Fibroblast of skin of right biceps (primary cell): ENCODE data around the gene PTGES.

ENCODE experiments used
- DNase-seq: peaks from one replicate; pipeline ENCODE4 v3.0.0-alpha.2; 2013

The PTGES gene

DNA sequence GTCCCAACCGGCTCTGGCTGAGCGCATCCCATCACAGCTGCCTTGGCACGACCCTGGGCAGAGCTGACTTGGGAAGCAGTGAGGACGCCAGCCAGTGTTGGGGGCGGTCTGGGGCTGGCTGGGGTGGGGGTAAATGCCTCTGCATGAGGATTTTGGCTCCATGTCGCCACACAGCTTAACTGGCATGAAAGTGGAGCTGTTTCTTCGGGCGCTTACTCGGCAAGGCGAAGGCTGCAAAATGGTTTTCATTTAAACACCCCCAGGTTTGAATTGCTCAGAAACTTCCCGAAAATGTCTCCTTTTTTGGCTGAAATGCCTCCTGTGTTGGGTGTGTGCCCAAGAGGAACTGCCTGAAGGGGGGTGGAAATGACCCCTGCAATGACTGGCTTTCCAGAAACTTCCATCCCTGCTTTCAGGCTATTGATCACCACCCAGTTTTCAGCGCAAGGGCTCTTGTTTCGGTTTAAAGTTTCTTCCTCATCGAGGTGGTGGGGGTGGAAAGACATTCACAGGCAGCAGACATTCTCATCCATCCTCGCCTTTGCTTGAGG is 38.3 kb downstream of the PTGES start:
- peak; percentile 56 for DNase-seq

DNA sequence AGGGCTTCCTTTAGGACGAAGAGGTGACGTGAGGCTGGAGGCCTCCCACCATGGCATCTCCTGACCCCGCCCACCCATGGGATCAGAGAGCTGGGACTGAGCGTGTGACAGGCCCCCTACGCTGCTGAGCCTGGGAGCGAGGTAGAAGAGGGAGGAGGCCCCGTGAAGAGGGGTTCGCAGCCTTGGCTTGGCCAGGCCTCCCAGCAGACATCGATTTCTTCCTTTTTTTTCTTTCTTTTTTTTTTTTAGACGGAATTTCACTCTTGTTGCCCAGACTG is 39.5 kb downstream of the PTGES start:
- no peak for DNase-seq

DNA sequence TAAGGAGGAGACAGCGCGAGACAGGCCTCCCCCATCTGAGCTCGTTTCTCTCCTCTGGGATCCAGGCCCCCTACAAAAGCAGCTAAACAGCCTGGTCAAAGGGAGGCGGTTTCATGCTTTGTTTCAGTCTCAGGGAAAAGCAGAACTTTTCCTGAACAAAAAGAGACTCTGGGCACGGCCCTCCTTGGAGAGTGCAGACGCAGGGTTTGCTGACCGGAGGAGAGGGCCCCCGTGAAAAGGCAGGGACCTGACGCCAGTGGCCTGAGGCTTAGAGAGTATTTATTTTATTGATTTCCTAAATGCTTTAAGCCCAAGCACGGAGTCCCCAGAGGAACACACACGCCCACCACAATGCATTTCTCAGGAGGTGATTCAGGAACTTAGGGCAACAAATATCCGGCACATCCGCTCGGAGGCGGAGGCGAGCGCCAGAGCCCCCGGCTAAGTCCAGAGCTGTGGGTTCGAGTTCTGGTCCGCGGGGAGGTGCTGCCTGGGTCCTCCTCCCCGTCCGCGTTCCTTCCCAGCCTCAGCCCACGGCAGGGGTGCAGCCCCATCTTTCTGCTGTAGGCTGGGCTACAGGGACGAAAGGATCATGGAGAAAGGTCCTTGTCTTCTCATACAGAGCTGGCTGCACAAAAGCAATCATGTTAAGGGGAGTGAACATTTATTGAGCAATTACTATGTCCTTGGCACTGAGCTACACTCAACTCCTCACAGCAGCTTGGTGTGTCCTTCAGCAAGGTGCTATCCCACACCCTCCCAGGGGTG is 40.0 kb downstream of the PTGES start:
- peak; percentile 93 for DNase-seq

DNA sequence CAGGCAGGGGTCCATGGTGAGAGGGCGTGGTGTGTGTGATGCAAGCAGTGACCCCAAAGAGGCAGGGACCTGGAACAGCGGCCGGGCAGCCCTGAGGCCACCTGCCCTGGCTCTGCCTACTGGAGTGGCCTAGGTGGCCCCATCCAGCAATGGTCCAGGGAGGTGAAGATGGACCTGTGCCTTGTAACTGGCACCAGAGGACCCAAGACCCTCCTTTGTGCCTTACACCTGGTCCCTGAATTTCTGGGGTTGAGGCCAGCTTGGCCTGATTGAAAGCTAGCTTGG is 42.7 kb downstream of the PTGES start:
- DNase-seq: no peak

DNA sequence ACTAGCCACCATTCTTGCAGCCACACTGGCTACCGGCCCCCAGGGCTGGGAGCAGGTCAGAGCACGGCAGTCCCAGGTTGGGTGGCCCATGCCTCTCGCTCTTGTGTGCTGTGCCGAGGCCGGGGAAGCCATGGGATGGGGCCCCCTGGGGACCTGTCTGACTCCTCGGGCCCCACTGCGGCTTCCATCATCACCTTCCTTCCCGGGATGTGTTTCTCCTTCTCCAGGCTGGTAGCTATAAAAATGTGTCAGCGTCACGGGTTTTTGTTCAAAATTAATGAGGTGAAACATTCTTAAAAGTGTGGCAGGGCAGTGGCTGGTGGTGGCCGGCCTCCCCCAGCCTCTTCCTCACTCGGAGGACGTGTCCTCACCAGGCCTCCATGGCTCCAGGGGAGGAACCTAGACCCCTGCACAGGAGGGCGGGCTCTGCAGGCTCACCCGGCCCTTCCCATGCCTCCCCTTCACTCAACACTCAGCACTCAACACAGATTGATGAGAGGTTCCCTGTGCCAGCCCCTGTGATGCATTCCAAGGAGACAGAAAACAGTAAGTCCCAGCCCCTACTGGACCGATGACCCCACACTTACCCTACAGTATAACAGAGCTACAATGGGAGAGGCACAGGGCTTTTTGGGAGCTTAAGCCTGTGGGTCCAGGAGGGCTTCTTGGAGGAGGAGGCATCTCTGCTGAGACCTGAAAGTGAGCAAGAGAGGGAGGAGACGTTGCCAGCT is 43.2 kb downstream of the PTGES start:
- DNase-seq: peak; percentile 73

DNA sequence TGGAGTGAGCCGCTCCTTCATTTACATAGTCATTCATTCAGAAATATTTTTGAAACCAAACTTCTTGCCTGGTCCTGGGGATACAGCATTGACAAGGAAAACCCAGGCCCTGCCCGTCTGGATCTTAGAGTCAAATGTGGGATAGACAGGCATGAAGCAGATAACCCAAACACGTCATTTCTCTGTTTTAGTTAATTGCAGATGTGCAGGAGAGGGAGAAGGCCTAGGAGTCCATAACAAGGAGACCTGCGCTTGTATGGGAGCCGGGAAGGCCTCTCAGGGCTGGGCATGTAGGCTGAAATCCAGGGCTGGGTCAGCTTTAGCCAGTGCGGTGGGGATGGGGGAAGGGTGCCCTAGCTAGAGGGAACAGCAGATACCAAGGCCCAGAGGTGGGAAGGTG is 44.0 kb downstream of the PTGES start:
- peak; percentile 78 for DNase-seq

DNA sequence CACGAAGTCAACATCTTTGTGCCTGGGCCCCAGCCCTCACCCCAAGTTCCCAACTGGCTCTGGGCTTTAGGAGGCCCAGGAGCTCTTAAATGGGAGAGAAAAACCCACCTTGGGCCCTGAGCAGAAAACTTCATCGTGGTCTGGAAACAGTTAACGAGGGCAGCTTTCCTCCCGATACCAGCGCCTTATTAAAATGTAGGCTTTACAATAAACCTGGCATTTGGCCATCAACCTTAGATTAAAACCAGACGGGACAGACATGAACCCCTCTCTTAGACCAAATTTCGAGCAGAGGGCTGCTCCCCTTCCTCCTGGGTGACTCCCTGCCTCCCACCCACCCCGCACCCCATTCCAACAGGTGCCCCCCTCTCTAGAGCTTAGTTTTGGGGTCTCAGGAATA is 48.0 kb downstream of the PTGES start:
- peak; percentile 37 for DNase-seq

DNA sequence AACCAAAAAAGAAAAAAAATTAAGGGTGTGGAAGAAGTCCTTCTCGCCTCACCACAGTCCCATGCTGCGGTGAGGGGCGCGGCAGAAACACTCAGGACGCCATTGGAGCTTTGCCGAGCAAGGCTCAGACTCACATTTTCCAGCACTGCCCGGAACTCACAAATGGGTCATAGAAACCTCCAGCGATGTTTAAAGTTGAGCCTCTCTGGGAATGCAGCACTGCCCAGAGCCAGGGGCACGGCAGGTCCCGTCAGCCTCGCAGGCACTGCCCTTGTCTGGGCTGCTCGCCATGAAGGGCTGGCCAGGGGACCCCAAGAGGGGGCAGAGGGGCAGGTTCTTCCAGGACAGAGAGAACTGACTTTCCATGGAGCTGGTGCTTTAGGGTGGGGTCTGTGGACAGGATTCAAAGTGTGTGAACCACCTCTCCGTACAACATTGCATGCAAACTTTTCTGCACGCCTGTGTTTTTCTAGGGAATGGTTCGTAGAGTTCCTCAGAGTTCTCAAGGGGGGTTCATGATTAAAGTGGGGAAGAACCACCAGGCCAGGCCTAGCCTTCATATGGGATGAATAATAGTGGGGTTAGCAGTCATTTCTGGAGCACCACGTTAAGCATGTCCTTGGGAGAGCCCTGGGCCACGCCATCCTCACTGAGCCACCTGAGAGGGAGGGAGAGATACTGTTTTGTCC is 49.0 kb downstream of the PTGES start:
- peak; percentile 63 for DNase-seq

DNA sequence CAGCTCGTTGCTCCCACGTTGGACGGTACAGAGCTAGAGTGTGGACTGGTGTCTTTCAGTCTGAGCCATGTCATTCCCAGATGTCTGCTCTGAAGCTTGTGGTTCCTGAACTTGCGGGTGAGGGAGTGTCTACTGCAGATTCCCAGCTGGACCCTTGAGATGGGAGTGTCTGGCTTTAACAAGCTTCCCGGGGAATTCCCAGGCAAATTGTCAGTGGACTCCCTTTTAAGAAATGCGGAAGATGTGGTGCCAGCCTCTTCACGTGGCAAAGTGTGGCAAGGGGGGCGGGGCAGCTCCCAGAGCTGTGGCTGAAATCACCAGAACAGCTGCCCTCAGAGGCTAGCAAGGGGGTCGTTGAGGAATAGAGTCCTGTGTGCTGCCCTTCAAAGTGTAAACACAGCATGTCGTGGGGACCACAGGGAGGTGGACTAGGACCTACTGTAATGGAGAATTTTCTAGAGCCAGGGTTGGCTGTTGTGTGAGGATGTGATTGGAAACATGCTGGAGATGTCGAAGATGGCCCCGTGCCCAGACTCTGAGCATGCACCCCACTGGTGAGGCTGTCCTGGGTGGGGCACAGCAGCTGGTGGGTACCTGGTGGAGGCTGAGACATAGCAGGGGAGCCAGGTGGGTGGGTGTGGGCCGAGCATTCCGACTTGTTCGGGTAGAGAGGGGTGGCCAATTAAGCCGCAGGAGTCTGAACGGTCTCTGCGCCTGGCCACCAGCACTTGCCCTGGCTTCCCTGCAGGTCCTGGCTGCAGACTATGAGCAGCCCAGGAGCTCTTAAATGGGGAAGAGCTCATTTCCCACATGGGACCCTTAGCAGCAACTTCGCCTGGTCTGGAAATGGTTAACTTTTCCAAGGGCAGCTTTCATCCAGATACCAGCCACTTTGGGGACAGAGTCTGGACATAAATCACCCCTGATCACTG is 50.0 kb downstream of the PTGES start:
- peak; percentile 89 for DNase-seq

DNA sequence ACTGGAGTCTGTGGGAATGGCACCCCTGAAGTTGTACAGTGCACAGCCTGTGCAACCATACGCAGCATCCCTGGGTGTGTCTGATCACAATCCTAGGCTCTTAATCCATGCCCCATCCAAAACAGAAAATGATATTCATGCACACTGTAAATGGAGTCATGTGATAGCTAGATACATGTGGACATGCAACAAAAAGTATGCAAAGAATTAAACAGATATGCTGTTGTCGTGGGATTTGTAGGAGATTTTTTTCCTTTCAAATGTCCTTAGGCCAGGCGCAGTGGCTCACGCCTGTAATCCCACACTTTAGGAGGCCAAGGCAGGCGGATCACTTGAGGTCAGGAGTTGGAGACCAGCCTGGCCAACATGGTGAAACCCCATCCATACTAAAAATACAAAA is 51.3 kb downstream of the PTGES start:
- peak; percentile 28 for DNase-seq

DNA sequence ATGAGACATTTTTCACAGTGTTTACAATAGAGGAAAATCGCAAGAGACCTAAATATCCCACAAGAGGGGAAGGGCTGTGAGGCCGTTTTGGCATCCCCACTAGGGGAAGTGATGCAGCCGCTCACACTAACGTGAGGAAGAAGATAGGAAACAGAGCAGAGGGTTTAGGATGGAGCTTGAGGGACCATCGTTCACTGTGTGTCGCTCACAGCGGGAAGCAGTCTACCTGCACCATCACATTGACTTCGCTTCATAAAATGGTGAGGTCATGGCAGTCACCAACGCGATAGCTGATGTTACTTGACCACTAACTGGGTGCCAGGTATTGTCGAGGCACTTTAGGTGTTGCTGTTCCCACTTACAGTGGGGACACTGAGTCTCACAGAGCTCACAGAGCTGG is 51.8 kb downstream of the PTGES start:
- no peak for DNase-seq

DNA sequence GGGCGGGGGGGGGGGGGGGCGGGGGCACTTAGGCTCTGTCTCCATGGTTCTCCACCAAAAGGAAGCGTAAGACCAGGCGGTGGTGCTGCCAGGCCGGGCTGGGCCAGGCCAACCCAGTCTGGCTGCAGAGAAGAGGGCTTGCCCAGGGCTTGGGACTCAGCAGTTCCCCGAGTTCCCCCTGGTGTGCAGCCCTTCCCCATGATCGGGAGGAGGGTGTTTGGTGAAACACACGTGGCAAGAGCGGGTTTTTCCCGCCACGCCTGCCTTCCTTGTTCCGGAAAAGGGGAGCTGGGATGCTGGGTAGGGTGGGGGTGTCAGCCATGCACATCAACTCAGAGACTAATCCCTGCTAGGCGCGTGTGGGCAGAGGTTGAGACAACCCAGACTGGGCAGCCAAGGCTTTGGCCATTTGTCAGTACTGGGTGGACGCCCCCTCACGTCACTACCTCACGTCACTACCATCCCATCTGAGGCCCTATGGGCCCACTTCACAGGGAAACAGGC is 54.5 kb downstream of the PTGES start:
- peak; percentile 85 for DNase-seq

DNA sequence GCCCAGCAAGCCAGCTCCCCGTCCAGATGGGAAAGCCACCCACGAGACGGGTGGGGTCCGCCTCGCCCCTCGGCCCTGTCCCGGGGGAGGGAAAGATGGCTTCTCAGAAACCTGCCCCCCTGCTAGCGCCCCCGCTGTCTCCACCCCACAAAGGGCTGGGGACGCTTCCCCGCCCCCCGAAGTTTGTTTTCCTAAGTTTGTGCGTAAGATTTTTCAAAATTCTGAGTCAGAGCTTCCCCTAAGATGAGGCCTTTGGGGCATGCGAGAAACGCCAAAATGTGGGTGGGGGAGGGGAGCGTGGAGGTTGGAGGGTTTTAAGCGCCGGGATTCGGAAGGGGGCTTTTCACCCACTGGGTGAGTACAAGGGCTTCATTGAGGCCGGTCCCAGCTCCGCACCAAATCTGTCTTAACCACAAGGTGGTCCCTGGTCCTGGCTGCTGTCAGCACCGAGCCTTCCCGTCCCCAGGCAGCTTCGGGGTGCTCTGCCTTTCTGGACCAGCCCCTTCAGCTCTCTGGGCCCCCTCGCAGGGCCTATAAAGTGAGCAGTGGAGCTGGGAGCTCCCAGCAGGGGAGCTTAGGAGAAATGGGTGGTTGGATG is 55.1 kb downstream of the PTGES start:
- DNase-seq: peak; percentile 98

DNA sequence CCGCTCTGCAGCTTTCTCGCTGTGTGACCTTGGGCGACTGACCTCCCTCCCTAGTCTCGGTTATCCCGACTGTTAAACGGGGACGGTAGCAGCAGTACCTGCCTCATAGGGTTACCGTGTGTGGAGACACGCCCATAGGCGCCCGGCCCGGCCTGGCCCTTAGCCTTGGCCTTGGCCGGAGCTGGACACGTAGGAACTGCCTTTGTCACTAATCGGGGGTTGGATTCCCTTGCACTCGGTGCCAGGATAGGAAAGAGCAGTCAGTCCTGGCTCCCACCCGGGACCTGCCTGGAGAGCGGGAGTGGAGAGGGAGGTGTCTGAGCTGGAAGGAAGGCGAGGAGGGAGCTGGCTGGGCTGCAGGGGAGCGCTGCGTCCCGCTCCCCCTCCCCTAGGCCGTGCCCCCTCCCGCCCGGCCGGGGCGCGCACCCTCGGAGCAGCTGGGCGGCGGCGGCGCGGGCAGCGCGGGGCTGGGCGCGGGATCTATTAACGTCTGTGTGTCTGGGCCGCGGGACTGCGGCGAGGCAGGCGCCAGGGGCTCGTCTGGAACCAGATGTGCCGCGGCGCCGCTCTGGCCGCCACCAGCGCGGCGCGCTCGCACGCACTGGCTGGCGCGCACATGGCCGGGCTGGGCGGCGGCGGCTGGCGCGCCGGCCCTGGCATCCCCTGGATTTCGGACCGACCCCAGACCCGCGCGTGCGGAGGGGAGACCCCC is 55.7 kb downstream of the PTGES start:
- peak; percentile 89 for DNase-seq

DNA sequence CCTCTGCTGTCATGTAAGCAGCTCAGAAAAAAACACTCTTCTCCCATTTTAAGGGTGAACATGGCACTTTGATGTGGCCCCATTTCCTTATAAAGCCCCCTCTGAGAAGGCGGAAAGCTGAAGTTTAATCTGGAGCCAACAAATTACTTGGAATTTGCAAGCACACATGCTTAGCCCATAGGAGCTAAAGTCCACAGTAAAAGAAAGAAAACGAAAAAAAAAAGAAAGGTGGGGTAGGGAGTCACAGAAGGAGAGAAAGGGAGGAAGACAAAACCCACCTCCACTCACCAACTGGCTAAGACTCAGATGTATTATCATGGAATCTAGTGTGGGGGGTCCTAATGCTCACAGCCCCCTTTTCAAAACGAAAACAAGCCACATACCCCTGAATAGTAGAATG is 57.0 kb downstream of the PTGES start:
- no peak for DNase-seq

DNA sequence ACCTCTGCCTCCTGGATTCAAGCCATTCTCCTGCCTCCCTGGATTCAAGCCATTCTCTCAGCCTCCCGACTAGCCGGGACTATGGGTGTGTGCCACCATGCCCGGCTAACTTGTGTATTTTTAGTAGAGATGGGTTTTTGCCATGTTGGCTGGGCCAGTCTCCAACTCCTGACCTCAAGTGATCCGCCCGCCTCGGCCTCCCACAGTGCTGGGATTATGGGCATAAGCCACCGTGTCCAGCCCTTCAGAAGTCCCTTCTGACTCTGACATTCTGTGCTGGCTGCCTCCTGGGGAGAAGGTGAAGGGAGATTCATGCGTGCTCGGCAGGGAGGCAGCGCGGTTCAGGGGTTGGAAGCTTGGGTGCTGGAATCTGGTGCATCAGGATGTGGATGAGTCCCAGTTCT is 58.6 kb downstream of the PTGES start:
- no peak for DNase-seq

DNA sequence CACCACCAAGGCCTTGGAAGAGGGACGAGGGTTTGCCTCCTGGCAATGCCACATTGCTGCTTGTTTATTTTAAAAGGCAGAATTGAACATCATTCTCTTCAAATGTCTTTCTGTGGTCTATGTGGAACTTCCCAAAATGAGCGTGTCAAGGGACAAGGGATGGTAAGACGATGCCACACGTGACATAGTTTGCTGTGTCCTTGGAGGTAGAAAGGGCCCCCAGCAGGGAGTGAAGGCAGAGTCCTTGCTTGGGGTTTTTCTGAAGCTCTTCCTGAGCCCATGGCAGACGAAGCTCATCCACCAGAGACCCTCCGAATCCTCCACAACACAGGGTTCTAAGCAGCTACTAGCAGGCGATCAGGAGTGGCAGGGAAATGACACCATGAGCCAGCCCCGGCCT is 59.1 kb downstream of the PTGES start:
- no peak for DNase-seq

DNA sequence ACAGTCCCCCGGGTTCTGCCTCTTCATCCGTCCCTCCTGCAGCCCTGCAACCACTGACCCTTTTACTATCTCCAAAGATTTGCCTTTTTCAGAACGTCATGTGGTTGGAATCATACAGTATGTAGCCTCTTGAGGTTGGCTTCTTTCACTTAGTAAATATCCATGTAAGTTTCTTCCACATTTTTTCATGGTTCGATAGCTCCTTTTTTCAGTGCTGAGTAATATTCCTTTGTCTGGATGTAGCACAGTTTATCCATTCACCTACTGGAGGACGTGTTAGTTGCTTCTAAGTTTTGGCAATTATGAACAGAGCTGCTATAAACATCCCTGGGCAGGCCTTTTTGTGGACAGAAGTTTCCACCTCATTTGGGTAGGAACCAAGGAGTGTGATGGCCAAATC is 60.3 kb downstream of the PTGES start:
- DNase-seq: no peak
